NB4 (cell line): ENCODE measurements around the gene SLC6A11.

ENCODE experiments used
- POLR2A ChIP-seq: IDR thresholded peaks from 2 replicates; pipeline ENCODE4 v1.6.1; 2011; ENCODE audit warnings: mild to moderate bottlenecking; ENCODE audit not compliant: insufficient read length; ENCODE audit errors: extremely low read depth
- TF ChIP-seq, protein P1 (sequence below): IDR thresholded peaks from 2 replicates; pipeline ENCODE4 v1.6.1; 2011; ENCODE audit warnings: low read depth, low read length
- TF ChIP-seq, protein P2 (sequence below): IDR thresholded peaks from one replicate; pipeline ENCODE4 v1.5.1; 2012; ENCODE audit warnings: low read depth, low read length

DNA sequence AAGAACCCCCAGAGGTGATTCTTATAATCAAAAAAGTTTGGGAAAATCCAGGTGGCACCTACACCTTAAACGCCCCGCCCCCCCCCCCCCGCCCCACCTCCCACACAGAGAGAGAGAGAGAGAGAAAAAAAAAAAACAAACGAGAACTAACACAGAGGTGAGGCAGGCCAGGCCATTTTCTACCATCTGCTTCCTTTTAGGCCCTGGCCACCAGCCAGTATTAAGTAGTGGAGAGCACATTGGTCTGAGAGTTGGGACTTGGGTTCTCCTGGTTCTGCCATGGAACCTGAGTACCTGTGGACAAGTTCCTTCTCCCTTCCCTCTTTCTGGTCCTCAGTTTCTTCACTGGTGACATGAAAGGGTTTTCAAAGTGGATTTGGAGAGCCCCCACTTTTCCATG is 60.6 kb downstream of the SLC6A11 start:
- TF ChIP-seq, protein P1, sequence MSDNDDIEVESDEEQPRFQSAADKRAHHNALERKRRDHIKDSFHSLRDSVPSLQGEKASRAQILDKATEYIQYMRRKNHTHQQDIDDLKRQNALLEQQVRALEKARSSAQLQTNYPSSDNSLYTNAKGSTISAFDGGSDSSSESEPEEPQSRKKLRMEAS = no peak
- no peak for TF ChIP-seq POLR2A
- TF ChIP-seq, protein P2, sequence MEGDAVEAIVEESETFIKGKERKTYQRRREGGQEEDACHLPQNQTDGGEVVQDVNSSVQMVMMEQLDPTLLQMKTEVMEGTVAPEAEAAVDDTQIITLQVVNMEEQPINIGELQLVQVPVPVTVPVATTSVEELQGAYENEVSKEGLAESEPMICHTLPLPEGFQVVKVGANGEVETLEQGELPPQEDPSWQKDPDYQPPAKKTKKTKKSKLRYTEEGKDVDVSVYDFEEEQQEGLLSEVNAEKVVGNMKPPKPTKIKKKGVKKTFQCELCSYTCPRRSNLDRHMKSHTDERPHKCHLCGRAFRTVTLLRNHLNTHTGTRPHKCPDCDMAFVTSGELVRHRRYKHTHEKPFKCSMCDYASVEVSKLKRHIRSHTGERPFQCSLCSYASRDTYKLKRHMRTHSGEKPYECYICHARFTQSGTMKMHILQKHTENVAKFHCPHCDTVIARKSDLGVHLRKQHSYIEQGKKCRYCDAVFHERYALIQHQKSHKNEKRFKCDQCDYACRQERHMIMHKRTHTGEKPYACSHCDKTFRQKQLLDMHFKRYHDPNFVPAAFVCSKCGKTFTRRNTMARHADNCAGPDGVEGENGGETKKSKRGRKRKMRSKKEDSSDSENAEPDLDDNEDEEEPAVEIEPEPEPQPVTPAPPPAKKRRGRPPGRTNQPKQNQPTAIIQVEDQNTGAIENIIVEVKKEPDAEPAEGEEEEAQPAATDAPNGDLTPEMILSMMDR = no peak
